DOHH2 (cell line): ENCODE results near the gene TRIM67.

ENCODE experiments used
- H3F3A ChIP-seq: fragments of 200-600 bp; sonication (generic), shearing (Covaris generic); 2 replicates; pipeline ENCODE4 v1.6.0; 2016; ENCODE audit warnings: antibody characterized with exemption, mild to moderate bottlenecking; ENCODE audit not compliant: control insufficient read depth, insufficient read depth
- H3K27ac ChIP-seq: fragments of 200-600 bp; sonication (generic); 2 replicates; pipeline ENCODE4 v1.5.1; 2014; ENCODE audit warnings: low read depth, mild to moderate bottlenecking, low read length, moderate library complexity
- H3K27me3 ChIP-seq: fragments of 200-600 bp; sonication (generic); 2 replicates; pipeline ENCODE4 v1.6.1; 2014; ENCODE audit warnings: mild to moderate bottlenecking, low read length, mixed read lengths; ENCODE audit not compliant: control insufficient read depth
- H3K36me3 ChIP-seq: fragments of 200-600 bp; sonication (generic); 2 replicates; pipeline ENCODE4 v1.6.1; 2014; ENCODE audit warnings: mild to moderate bottlenecking, low read length, moderate library complexity, mixed read lengths; ENCODE audit not compliant: control insufficient read depth
- H3K4me1 ChIP-seq: fragments of 200-600 bp; sonication (generic); 2 replicates; pipeline ENCODE4 v1.6.1; 2014; ENCODE audit warnings: mild to moderate bottlenecking, low read length, mixed read lengths; ENCODE audit not compliant: control insufficient read depth
- H3K4me2 ChIP-seq: fragments of 200-600 bp; sonication (generic); 2 replicates; pipeline ENCODE4 v1.6.0; 2014; ENCODE audit warnings: mild to moderate bottlenecking, low read length, moderate library complexity
- H3K4me3 ChIP-seq: fragments of 200-600 bp; sonication (generic); 2 replicates; pipeline ENCODE4 v1.5.1; 2014; ENCODE audit warnings: mild to moderate bottlenecking, low read length, mixed read lengths
- H3K79me2 ChIP-seq: fragments of 200-600 bp; sonication (generic); 2 replicates; pipeline ENCODE4 v1.6.1; 2014; ENCODE audit warnings: mild to moderate bottlenecking, low read length, mixed read lengths; ENCODE audit not compliant: control insufficient read depth
- H3K9me2 ChIP-seq: fragments of 200-600 bp; sonication (generic); replicated peaks from 2 replicates; pipeline ENCODE4 v1.6.1; 2014; ENCODE audit warnings: mild to moderate bottlenecking, low read length, mixed read lengths; ENCODE audit not compliant: control insufficient read depth
- H3K9me3 ChIP-seq: fragments of 200-600 bp; sonication (generic); 2 replicates; pipeline ENCODE4 v1.6.1; 2014; ENCODE audit warnings: antibody characterized with exemption, low read length, mixed read lengths; ENCODE audit not compliant: control insufficient read depth, insufficient read depth
- H4K20me1 ChIP-seq: fragments of 200-600 bp; sonication (generic); 2 replicates; pipeline ENCODE4 v1.6.0; 2014; ENCODE audit warnings: low read depth, mild to moderate bottlenecking, antibody characterized with exemption, low read length, moderate library complexity; ENCODE audit not compliant: control insufficient read depth, insufficient read depth
- CTCF ChIP-seq: fragments of 200-600 bp; sonication (generic); IDR thresholded peaks from one replicate; pipeline ENCODE4 v1.5.1; 2014; ENCODE audit warnings: antibody characterized with exemption, mild to moderate bottlenecking, low read depth, low read length; ENCODE audit not compliant: poor library complexity, severe bottlenecking
- EZH2phosphoT487 ChIP-seq: fragments of 200-600 bp; sonication (generic); IDR thresholded peaks from 2 replicates; pipeline ENCODE4 v1.6.1; 2017; ENCODE audit warnings: borderline replicate concordance, mild to moderate bottlenecking, antibody characterized with exemption, low read length, moderate library complexity, mixed read lengths

Gene TRIM67

GRCh38 chr1:231240883-231241735 is 79.3 kb downstream of the TRIM67 start, which contains the start of gene GNPAT:
GNPAT (plus strand) TSS chr1:231241212; CDS start chr1:231241379, 167 bp downstream.
- H3F3A ChIP-seq = no peaks in the 10 kb centered on the region
- H4K20me1 ChIP-seq = peaks cover 15% of the 10 kb centered on the region; the same call in 1 of the 2 replicates
- no peaks in the 10 kb centered on the region for H3K9me3 ChIP-seq
- H3K9me2 ChIP-seq = no peaks in the 10 kb centered on the region
- H3K27me3 ChIP-seq = no peaks in the 10 kb centered on the region
- peaks cover 92% of the 10 kb centered on the region for H3K79me2 ChIP-seq
- H3K4me2 ChIP-seq = peak within 1 kb of the TSS; percentile 82
- H3K4me1 ChIP-seq = peaks cover 29% of the 10 kb centered on the region
- H3K36me3 ChIP-seq = peaks cover 63% of the 10 kb centered on the region
- peak within 1 kb of the TSS; percentile 96 for H3K4me3 ChIP-seq
- TF ChIP-seq EZH2phosphoT487 = no peak
- TF ChIP-seq CTCF = no peak
- H3K27ac ChIP-seq = peak within 1 kb of the TSS; percentile 42

GRCh38 chr1:231241750-231242149 is 79.9 kb downstream of the TRIM67 start:
- Histone ChIP-seq H3K27me3 (no peaks in the 10 kb centered on the region), H4K20me1 (peaks cover 15% of the 10 kb centered on the region; the same call in 1 of the 2 replicates), H3K4me3 (peak overlapping the region; percentile 96), H3K27ac (peak overlapping the region; percentile 42), H3K4me1 (peaks cover 29% of the 10 kb centered on the region), H3K4me2 (peak overlapping the region; percentile 82), H3K9me2 (no peaks in the 10 kb centered on the region), H3K36me3 (peaks cover 62% of the 10 kb centered on the region), H3K9me3 (no peaks in the 10 kb centered on the region), H3K79me2 (peaks cover 92% of the 10 kb centered on the region), H3F3A (no peaks in the 10 kb centered on the region)
- TF ChIP-seq CTCF (peak; percentile 48), EZH2phosphoT487 (no peak)

- H3K4me1 ChIP-seq = peaks cover 29% of the 10 kb centered on the region
- no peaks in the 10 kb centered on the region for H3K9me3 ChIP-seq
- H3K9me2 ChIP-seq = no peaks in the 10 kb centered on the region
- H3F3A ChIP-seq = no peaks in the 10 kb centered on the region
- peak overlapping the region; percentile 82 for H3K4me2 ChIP-seq
- H4K20me1 ChIP-seq = peaks cover 15% of the 10 kb centered on the region
- peaks cover 60% of the 10 kb centered on the region for H3K36me3 ChIP-seq
- no peaks in the 10 kb centered on the region for H3K27me3 ChIP-seq
- TF ChIP-seq EZH2phosphoT487 (no peak), CTCF (no peak)
- no peak overlapping the region for H3K27ac ChIP-seq
- peaks cover 95% of the 10 kb centered on the region for H3K79me2 ChIP-seq
- peak overlapping the region; percentile 96 for H3K4me3 ChIP-seq
These were observed 80.8 kb downstream of the TRIM67 start for GRCh38 chr1:231242516-231243198.
